ENCODE measurements around the gene ACTG1. TPM values are rescaled to one million over a fixed set of nuclear protein-coding genes. Genes with fewer than 3 reads are reported as not detected.

Gene ACTG1
- total and polyA plus RNA-seq, 2 of the 13 experiments (the other 11 are each of a cell fraction or from before 2014, with no cell fraction given), result 973 to 1,138 TPM

DNA sequence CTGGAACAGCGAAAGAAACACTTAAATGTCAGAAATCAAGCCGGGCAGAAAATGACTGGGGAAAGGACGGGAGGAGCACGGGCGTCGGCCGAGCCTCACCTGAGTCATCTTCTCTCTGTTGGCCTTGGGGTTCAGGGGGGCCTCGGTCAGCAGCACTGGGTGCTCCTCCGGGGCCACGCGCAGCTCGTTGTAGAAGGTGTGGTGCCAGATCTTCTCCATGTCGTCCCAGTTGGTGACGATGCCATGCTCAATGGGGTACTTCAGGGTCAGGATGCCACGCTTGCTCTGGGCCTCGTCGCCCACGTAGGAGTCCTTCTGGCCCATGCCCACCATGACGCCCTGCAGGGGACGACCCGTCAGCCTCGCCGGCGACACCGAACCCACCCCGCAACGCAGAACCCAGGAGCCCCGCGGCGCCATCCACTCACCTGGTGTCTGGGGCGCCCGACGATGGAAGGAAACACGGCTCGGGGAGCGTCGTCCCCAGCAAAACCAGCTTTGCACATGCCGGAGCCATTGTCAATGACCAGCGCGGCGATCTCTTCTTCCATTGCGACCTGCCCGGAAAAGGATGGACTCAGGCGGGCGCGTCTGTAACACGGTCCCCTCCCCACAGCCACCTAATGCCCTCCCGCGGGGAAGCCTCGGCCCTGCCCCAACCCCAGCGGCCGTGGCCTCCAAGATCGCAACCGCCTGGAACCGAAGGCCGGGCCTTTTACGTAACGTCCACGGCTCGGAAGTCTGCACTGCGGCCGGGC, 616 bp downstream of the ACTG1 start (continued):
- TF ChIP-seq, protein P1, sequence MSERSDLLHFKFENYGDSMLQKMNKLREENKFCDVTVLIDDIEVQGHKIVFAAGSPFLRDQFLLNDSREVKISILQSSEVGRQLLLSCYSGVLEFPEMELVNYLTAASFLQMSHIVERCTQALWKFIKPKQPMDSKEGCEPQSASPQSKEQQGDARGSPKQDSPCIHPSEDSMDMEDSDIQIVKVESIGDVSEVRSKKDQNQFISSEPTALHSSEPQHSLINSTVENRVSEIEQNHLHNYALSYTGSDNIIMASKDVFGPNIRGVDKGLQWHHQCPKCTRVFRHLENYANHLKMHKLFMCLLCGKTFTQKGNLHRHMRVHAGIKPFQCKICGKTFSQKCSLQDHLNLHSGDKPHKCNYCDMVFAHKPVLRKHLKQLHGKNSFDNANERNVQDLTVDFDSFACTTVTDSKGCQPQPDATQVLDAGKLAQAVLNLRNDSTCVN (CRISPR knock-in tag; IDR thresholded peaks at IDR 0.05; ENCODE audit: borderline replicate concordance), result no peak
- no peak for TF ChIP-seq ZNF670 (CRISPR knock-in tag; IDR thresholded peaks at IDR 0.05; ENCODE audit: borderline replicate concordance)
- TF ChIP-seq MLXIP (CRISPR knock-in tag; IDR thresholded peaks at IDR 0.05; ENCODE audit: borderline replicate concordance), result no peak
- TF ChIP-seq ATF7-NPFF (CRISPR knock-in tag; IDR thresholded peaks at IDR 0.05; ENCODE audit: low read depth), result no peak
- TF ChIP-seq ZKSCAN5 (CRISPR knock-in tag; IDR thresholded peaks at IDR 0.05), result no peak
- TF ChIP-seq ZNF883 (CRISPR knock-in tag; IDR thresholded peaks at IDR 0.05; ENCODE audit: not compliant biosample characterization), result peak; percentile 49
- no peak for TF ChIP-seq ZNF205 (CRISPR knock-in tag; IDR thresholded peaks at IDR 0.05)
- TF ChIP-seq ZBTB42 (CRISPR knock-in tag; IDR thresholded peaks at IDR 0.05), result no peak
- peak; percentile 24; the same call in 1 of the 2 replicates for TF ChIP-seq ZNF609 (CRISPR knock-in tag; IDR thresholded peaks at IDR 0.05; ENCODE audit: borderline replicate concordance)
- TF ChIP-seq CCDC6 (CRISPR knock-in tag; IDR thresholded peaks at IDR 0.05), result no peak
- TF ChIP-seq MLLT10 (CRISPR knock-in tag; IDR thresholded peaks at IDR 0.05), result no peak
- TF ChIP-seq NFIC (IDR thresholded peaks at IDR 0.05; ENCODE audit: low read length), result no peak
- peak; percentile 8; the same call in 1 of the 2 replicates for TF ChIP-seq ZNF235 (CRISPR knock-in tag; IDR thresholded peaks at IDR 0.05; ENCODE audit: borderline replicate concordance)
- no peak for TF ChIP-seq ZBTB38 (CRISPR knock-in tag; IDR thresholded peaks at IDR 0.05)
- TF ChIP-seq, protein P2, sequence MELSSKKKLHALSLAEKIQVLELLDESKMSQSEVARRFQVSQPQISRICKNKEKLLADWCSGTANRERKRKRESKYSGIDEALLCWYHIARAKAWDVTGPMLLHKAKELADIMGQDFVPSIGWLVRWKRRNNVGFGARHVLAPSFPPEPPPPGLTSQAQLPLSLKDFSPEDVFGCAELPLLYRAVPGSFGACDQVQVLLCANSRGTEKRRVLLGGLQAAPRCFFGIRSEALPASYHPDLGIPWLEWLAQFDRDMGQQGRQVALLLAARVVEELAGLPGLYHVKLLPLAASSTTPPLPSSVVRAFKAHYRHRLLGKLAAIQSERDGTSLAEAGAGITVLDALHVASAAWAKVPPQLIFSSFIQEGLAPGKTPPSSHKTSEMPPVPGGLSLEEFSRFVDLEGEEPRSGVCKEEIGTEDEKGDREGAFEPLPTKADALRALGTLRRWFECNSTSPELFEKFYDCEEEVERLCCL (CRISPR knock-in tag; IDR thresholded peaks at IDR 0.05; ENCODE audit: borderline replicate concordance), result no peak
- TF ChIP-seq NCOA2 (CRISPR knock-in tag; IDR thresholded peaks at IDR 0.05), result no peak
- TF ChIP-seq HDAC6 (IDR thresholded peaks at IDR 0.05; ENCODE audit: low read depth, low read length), result 0 out of 2 replicates have a peak, but pooled peaks have one; percentile 47
- TF ChIP-seq ZNF749 (CRISPR knock-in tag; IDR thresholded peaks at IDR 0.05; ENCODE audit: borderline replicate concordance), result no peak
